ENCODE data around the gene RIN1. TPM values are rescaled to one million over a fixed set of nuclear protein-coding genes. Genes with fewer than 3 reads are reported as not detected.

The RIN1 gene
- total and polyA plus RNA-seq, 2 experiments from 2014 or later = 1.9 to 9.4 TPM

DNA sequence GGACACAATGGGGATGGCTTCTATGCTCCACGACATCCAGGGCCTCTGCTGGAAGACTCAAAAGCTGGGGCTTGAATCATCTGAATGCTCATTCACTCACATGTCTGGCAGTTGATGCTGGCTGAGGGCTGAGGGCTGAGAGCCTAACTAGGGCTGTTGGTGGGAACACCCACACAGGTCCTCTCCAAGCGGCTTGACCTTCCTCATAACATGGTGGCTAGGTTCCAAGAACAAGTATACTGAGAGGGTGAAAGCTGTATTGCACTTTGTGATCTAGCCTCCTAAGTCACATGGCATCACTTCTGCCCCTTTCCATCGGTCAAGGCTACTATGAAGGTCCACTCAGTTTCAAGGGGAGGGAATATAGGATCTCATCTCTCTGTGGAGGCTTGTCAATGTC is 37.0 kb downstream of the RIN1 start:
- DNase-seq (ENCODE audit: low read depth in 1 of 2, low spot score in 1 of 2) = no peak
- H3K4me3 ChIP-seq = no peak overlapping the region
- H3K36me3 ChIP-seq = no peaks in the 10 kb centered on the region
- H3K27me3 ChIP-seq = peaks cover 10% of the 10 kb centered on the region
- no peaks in the 10 kb centered on the region for H3K9me3 ChIP-seq (ENCODE audit: low read depth)
- H3K4me1 ChIP-seq (ENCODE audit: low read depth) = no peaks in the 10 kb centered on the region
- no peak for TF ChIP-seq CTCF (IDR thresholded peaks at IDR 0.05; ENCODE audit: low read depth, low read length)
- no peak overlapping the region for H3K27ac ChIP-seq

- Histone ChIP-seq H3K9me3 (ENCODE audit: low read depth) (no peaks in the 10 kb centered on the region), H3K27me3 (peaks cover 25% of the 10 kb centered on the region), H3K36me3 (no peaks in the 10 kb centered on the region), H3K4me1 (ENCODE audit: low read depth) (no peaks in the 10 kb centered on the region), H3K27ac (no peak overlapping the region), H3K4me3 (no peak overlapping the region)
- no peak for TF ChIP-seq CTCF (IDR thresholded peaks at IDR 0.05; ENCODE audit: low read depth, low read length)
- DNase-seq (ENCODE audit: low read depth in 1 of 2, low spot score in 1 of 2) = no peak
These were observed 38.6 kb downstream of the RIN1 start for GRCh38 chr11:66297610-66298009.

- Histone ChIP-seq H3K27ac (no peak overlapping the region), H3K4me1 (ENCODE audit: low read depth) (no peaks in the 10 kb centered on the region), H3K36me3 (no peaks in the 10 kb centered on the region), H3K27me3 (peaks cover 47% of the 10 kb centered on the region), H3K4me3 (no peak overlapping the region), H3K9me3 (ENCODE audit: low read depth) (no peaks in the 10 kb centered on the region)
- DNase-seq (ENCODE audit: low read depth in 1 of 2, low spot score in 1 of 2) = no peak
- no peak for TF ChIP-seq CTCF (IDR thresholded peaks at IDR 0.05; ENCODE audit: low read depth, low read length)
These were observed 41.3 kb downstream of the RIN1 start for GRCh38 chr11:66294626-66295620.

DNA sequence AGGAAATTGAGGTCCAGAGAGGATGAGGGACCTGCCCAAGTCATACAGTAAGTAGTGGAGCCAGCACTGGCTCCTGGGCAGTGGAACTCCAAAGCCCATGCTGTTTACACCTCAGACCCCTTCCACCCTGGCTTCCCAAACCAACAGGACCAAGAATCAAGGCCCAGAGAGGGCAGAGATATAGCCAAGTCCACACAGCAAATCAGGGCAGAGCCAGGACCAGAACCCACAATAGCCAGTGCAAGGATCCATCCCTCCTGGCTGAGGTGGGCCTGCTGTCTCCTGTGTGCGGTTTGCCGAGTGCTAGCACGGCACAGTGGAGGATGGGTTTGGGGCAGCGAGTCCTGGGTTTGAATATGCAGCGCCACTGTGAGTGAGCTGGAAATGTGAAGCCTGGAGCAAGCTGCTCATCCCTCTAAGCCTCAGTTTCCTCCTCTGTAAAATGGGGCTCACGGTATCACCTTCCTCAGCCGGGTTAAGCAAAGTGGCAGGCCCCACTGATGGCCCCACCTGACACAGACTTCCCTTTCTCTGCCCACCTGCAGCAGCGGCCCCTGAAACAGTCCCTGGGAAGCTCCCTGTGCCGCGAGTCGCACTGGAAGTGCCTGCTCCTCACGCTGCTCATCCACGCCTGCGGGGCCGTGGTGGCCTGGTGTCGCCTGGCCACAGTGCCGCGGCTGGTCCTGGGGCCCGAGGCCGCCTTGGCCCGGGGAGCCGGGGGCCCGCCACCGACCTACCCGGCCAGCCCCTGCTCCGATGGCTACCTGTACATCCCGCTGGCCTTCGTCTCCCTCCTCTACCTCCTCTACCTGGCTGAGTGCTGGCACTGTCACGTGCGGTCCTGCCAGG is 42.2 kb downstream of the RIN1 start:
- Histone ChIP-seq H3K27me3 (peaks cover 47% of the 10 kb centered on the region), H3K4me3 (no peak overlapping the region), H3K36me3 (no peaks in the 10 kb centered on the region), H3K27ac (no peak overlapping the region), H3K4me1 (ENCODE audit: low read depth) (no peaks in the 10 kb centered on the region), H3K9me3 (ENCODE audit: low read depth) (no peaks in the 10 kb centered on the region)
- TF ChIP-seq CTCF (IDR thresholded peaks at IDR 0.05; ENCODE audit: low read depth, low read length) = no peak
- no peak for DNase-seq (ENCODE audit: low read depth in 1 of 2, low spot score in 1 of 2)

DNA sequence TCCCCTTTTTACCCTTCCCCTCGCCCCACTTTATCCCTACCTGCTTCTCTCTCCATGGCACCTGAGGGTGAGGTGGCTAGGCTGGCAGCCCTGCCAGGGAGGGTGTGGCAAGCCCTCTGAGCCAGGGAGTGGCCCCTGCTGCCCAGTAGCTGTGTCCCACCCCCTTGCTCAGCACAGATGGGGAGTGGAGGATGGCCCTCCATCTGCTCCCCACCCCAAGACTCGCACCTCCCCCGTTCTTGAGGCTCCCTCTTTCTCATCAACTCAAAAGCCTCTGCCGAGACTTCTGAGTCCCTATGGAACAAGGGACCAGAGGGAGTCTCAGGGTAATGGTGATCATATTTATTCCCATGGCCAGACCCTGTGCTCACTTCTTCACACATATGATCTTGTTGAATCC is 42.9 kb downstream of the RIN1 start:
- DNase-seq (ENCODE audit: low read depth in 1 of 2, low spot score in 1 of 2) = no peak
- H3K27ac ChIP-seq = no peak overlapping the region
- no peaks in the 10 kb centered on the region for H3K36me3 ChIP-seq
- H3K9me3 ChIP-seq (ENCODE audit: low read depth) = no peaks in the 10 kb centered on the region
- H3K27me3 ChIP-seq = peaks cover 47% of the 10 kb centered on the region
- no peaks in the 10 kb centered on the region for H3K4me1 ChIP-seq (ENCODE audit: low read depth)
- H3K4me3 ChIP-seq = no peak overlapping the region
- no peak for TF ChIP-seq CTCF (IDR thresholded peaks at IDR 0.05; ENCODE audit: low read depth, low read length)
